Stimulated activated CD8-positive, alpha-beta memory T cell treated with anti-CD3 and anti-CD28 coated beads, Interleukin-2, amount 100 ng/mL, for 1 hour (primary cell): Measurements from ENCODE around the gene NOSTRIN.
"Not testable (repeated sequence)": the region's sequence is repeated elsewhere in the genome, so short reads cannot be mapped to it uniquely, and the experiment has no call there.

ENCODE experiments used
- DNase-seq, 2 donors: peaks; one replicate each; pipeline ENCODE4 v3.0.0-alpha.2; 2020; ENCODE audit warnings: low read depth in 2 of 2

The NOSTRIN gene

DNA sequence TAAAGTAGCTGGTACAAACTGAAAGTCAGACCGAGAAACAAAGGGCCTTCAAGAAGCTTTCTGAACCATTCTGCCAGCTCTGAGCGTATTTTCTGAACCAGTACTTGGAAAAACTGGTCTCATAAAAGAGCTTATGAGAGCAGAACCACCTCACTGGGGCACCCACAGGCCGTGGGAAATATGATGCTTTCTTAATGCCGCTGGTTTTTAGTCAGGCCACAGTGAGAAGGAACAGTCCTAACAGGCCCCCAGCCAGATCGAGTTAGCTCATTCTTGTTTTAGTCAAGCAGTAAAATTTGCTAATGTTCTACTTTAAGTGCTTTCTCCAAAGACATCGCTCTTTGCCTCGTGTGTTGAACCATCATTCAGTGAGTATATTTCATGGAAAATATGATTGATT lies 12.7 kb upstream of the NOSTRIN start:
- no peak for DNase-seq

GRCh38 chr2:168790226-168790902 lies 12.1 kb upstream of the NOSTRIN start:
- no peak for DNase-seq

DNA sequence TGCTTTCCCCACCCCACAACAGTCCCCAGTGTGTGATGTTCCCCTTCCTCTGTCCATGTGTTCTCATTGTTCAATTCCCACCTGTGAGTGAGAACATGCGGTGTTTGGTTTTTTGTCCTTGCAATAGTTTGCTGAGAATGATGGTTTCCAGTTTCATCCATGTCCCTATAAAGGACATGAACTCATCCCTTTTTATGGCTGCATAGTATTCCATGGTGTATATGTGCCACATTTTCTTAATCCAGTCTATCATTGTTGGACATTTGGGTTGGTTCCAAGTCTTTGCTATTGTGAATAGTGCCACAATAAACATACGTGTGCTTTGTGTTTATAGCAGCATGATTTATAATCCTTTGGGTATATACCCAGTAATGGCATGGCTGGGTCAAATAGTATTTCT lies 11.3 kb upstream of the NOSTRIN start:
- not testable (repeated sequence) for DNase-seq

GRCh38 chr2:168793596-168793995 lies 8.8 kb upstream of the NOSTRIN start:
- no peak for DNase-seq

- DNase-seq = no peak
Observed at GRCh38 chr2:168794968-168795367, 7.5 kb upstream of the NOSTRIN start.

- no peak for DNase-seq
Observed at GRCh38 chr2:168796090-168796577, 6.3 kb upstream of the NOSTRIN start.

GRCh38 chr2:168796583-168797285 lies 5.7 kb upstream of the NOSTRIN start:
- no peak for DNase-seq

DNA sequence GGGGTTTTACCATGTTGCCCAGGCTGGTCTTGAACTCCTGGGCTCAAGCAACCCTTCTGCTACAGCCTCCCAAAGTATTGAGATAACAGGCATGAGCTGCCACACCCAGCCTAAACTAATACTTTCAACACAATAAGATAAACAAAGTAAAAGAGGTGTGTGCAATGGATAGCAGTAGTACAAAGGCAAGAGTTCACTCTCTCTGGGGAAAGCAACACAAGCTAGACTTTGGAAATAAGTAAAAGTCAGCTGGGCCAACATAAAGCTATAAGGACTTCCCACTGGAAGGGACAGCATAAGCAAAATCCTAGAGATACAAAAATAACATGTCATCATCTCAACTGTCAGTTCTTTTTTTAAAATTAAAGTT lies 5.2 kb upstream of the NOSTRIN start:
- no peak for DNase-seq

GRCh38 chr2:168798076-168798887 lies 4.2 kb upstream of the NOSTRIN start:
- DNase-seq = no peak

DNA sequence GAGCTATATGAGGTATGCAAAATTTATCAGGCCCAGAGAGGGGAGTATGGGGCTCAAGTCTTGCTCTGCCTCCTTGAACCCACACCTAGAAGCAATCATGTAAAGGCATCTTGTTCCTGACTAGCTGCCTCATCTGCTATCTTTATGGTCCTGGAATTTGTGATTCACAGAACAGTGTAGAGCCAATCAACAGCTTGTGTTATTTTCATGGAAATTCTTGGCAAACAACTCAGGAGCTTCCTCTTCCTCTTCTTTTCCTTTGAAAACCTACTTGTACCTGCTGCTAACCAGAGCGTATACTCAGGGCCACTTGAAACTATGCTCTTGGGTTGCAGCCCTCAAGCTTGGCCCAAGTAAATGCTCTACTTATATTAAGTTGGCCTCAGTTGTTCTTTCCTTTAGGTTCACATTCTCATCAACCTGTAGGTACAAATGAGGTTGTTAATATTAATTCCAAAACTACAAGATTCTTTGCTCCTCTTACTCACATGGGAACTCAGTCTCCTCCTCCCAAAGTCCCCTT lies 3.5 kb upstream of the NOSTRIN start:
- DNase-seq = no peak

GRCh38 chr2:168801471-168801870 lies 966 bp upstream of the NOSTRIN start:
- no peak for DNase-seq

- no peak for DNase-seq
Observed at GRCh38 chr2:168802859-168803725, 655 bp downstream of the NOSTRIN start.

- no peak for DNase-seq
Observed at GRCh38 chr2:168804214-168804613, 1.8 kb downstream of the NOSTRIN start.

DNA sequence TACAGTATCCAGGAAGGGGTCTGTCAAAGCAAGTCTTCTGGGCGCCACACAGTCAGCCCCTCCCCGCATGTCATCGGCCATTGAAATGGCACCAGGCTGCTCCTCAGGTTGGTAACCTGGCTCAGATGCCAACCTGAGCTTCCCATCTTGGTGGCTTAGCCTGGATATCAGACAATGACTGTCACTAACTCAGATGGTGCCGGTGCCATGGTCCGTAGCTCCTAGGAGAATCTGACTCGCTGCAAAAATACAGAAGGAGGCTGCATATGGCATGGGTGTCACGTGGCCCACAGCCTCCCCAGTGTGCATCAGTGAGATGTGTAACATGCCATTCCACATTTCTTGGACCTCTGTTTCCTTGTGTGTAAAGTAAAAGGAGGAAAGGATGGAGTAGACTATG lies 3.2 kb downstream of the NOSTRIN start:
- no peak for DNase-seq

GRCh38 chr2:168809537-168809936 lies 7.1 kb downstream of the NOSTRIN start:
- no peak for DNase-seq

DNA sequence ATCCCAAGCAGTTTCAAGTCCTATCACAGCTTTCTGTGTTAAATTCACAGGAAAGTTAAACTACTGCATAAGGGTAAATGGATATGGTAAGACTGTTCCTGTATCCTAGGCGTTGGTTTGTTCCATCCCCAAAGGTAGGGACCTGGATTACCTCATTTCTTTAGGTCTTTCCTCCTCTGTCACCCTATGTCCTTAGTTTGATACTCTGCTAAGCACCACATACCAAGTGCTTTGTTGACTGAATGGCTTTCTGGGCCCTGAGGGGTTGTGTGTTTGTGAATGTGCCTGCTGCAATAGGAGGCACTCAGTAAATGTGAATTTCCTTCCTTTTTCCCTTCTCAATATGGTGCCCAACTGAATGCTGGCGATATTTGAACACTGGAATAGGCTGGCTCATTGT lies 7.8 kb downstream of the NOSTRIN start:
- DNase-seq = no peak

GRCh38 chr2:168811696-168812095 lies 9.3 kb downstream of the NOSTRIN start:
- no peak for DNase-seq

DNA sequence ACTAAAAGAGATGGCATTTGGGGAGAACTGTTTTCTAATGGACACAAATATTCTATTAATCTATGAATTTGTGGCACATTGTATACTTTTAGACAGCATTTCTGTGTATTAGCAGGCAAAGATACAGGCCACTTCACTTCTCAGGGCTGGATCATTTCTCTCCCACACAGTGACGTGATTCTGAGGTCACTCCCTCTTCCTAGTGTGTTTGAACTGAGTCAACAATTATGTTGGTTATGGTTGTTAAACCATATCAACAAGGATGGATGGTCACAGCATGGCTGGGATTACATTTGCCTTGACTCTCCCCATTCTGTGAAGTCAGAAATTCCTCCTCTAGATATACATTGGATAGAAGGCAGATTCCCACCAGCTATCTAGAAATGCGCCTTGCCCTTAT lies 11.6 kb downstream of the NOSTRIN start:
- DNase-seq = no peak

- no peak for DNase-seq
Observed at GRCh38 chr2:168814939-168815907, 12.8 kb downstream of the NOSTRIN start.

GRCh38 chr2:168816369-168816768 lies 13.9 kb downstream of the NOSTRIN start:
- DNase-seq = no peak
